Liver (tissue), 9 donors: Measurements from ENCODE around the gene DCAF16. TPM values are rescaled to one million over a fixed set of nuclear protein-coding genes. Genes with fewer than 3 reads are reported as not detected.

ENCODE experiments used
- DNase-seq: peaks from one replicate; pipeline ENCODE4 v3.0.0-alpha.2; 2017; ENCODE audit warnings: low spot score
- H3K27ac ChIP-seq, 2 donors: one replicate each; pipeline ENCODE4 v1.7.0; 2013; ENCODE audit warnings: inconsistent platforms in 2 of 2, low read length in 2 of 2, control low read depth in 1 of 2, low read depth in 1 of 2, mild to moderate bottlenecking in 1 of 2
- H3K27me3 ChIP-seq, 4 donors: one replicate each; pipeline versions ENCODE4 v1.6.1 to v1.7.0; 2013; ENCODE audit warnings: low read length in 3 of 4, inconsistent platforms in 1 of 4, mild to moderate bottlenecking in 1 of 4, moderate library complexity in 1 of 4; ENCODE audit not compliant: control insufficient read depth in 4 of 4, insufficient read depth in 4 of 4
- H3K36me3 ChIP-seq, 4 donors: one replicate each; pipeline versions ENCODE4 v1.6.1 to v1.7.0; 2013; ENCODE audit warnings: low read length in 3 of 4, mild to moderate bottlenecking in 3 of 4, low read depth in 1 of 4, moderate library complexity in 1 of 4; ENCODE audit not compliant: control insufficient read depth in 4 of 4, insufficient read depth in 3 of 4
- H3K4me1 ChIP-seq, 4 donors: one replicate each; pipeline versions ENCODE4 v1.6.1 to v1.7.0; 2013; ENCODE audit warnings: low read length in 3 of 4, mild to moderate bottlenecking in 3 of 4, moderate library complexity in 1 of 4; ENCODE audit not compliant: control insufficient read depth in 4 of 4, insufficient read depth in 4 of 4
- H3K4me3 ChIP-seq, 3 donors: one replicate each; pipeline versions ENCODE4 v1.6.1 to v1.7.0; 2013; ENCODE audit warnings: low read length in 3 of 3, control low read depth in 1 of 3, low read depth in 1 of 3, mild to moderate bottlenecking in 1 of 3
- H3K9ac ChIP-seq, 2 donors: one replicate each; pipeline ENCODE4 v1.7.0; 2013; ENCODE audit warnings: low read length in 2 of 2, mild to moderate bottlenecking in 2 of 2, moderate library complexity in 2 of 2, control low read depth in 1 of 2, low read depth in 1 of 2
- H3K9me3 ChIP-seq, 4 donors: one replicate each; pipeline versions ENCODE4 v1.6.1 to v1.7.0; 2013; ENCODE audit warnings: low read length in 3 of 4; ENCODE audit not compliant: control insufficient read depth in 4 of 4
- ATF3 ChIP-seq: IDR thresholded peaks from 2 replicates; pipeline ENCODE4 v1.6.1; 2016; ENCODE audit warnings: antibody characterized with exemption
- EGR1 ChIP-seq, 2 donors: IDR thresholded peaks; 2 replicates each; pipeline ENCODE4 v1.6.1; 2016 to 2018; ENCODE audit warnings: antibody characterized with exemption in 2 of 2, low read depth in 2 of 2
- FOXA1 ChIP-seq: IDR thresholded peaks from 2 replicates; pipeline ENCODE4 v1.6.1; 2016; ENCODE audit warnings: antibody characterized with exemption
- FOXA2 ChIP-seq: IDR thresholded peaks from 2 replicates; pipeline ENCODE4 v1.6.1; 2016; ENCODE audit warnings: antibody characterized with exemption
- GABPA ChIP-seq, 2 donors: IDR thresholded peaks in 1 of 2; conservative IDR thresholded peaks in 1 of 2; 2 replicates each; pipeline ENCODE4 v1.6.1; 2016; ENCODE audit warnings: antibody characterized with exemption in 2 of 2, mild to moderate bottlenecking in 1 of 2, moderate library complexity in 1 of 2
- HNF4A ChIP-seq, 2 donors: conservative IDR thresholded peaks; 2 replicates each; pipeline ENCODE4 v1.6.1; 2016; ENCODE audit warnings: antibody characterized with exemption in 2 of 2, mild to moderate bottlenecking in 2 of 2
- HNF4G ChIP-seq: IDR thresholded peaks from 2 replicates; pipeline ENCODE4 v1.6.1; 2016; ENCODE audit warnings: antibody characterized with exemption
- JUND ChIP-seq, 2 donors: IDR thresholded peaks; 2 replicates each; pipeline ENCODE4 v1.6.1; 2016; ENCODE audit warnings: antibody characterized with exemption in 2 of 2
- MAX ChIP-seq: IDR thresholded peaks from 2 replicates; pipeline ENCODE4 v1.6.1; 2016; ENCODE audit warnings: antibody characterized with exemption
- NR2F2 ChIP-seq: IDR thresholded peaks from 2 replicates; pipeline ENCODE4 v1.6.1; 2016; ENCODE audit warnings: antibody characterized with exemption
- RAD21 ChIP-seq, 2 donors: IDR thresholded peaks; 2 replicates each; pipeline ENCODE4 v1.6.1; 2016; ENCODE audit warnings: antibody characterized with exemption in 2 of 2, mild to moderate bottlenecking in 2 of 2
- REST ChIP-seq: IDR thresholded peaks from 2 replicates; pipeline ENCODE4 v1.6.1; 2016; ENCODE audit warnings: antibody characterized with exemption, mild to moderate bottlenecking
- RXRA ChIP-seq, 2 donors: IDR thresholded peaks; 2 replicates each; pipeline ENCODE4 v1.6.1; 2017 to 2018; ENCODE audit warnings: antibody characterized with exemption in 2 of 2, mild to moderate bottlenecking in 1 of 2
- SP1 ChIP-seq: IDR thresholded peaks from 2 replicates; pipeline ENCODE4 v1.6.1; 2018; ENCODE audit warnings: antibody characterized with exemption, mild to moderate bottlenecking
- TAF1 ChIP-seq: conservative IDR thresholded peaks from 2 replicates; pipeline ENCODE4 v1.6.1; 2016; ENCODE audit warnings: antibody characterized with exemption, mild to moderate bottlenecking
- YY1 ChIP-seq: IDR thresholded peaks from 2 replicates; pipeline ENCODE4 v1.6.1; 2016; ENCODE audit warnings: antibody characterized with exemption, mild to moderate bottlenecking
- ZBTB33 ChIP-seq: IDR thresholded peaks from 2 replicates; pipeline ENCODE4 v1.6.1; 2016; ENCODE audit warnings: antibody characterized with exemption
- WGBS: extraction: QIAGEN DNeasy Blood & Tissue Kit; methylation state at CpG from one replicate; pipeline ENCODE4 v1.1.7; 2013; 5-methylcytosine and 5-hydroxymethylcytosine counted together
- polyA plus RNA-seq, 2 donors: library from polyadenylated mRNA; stranded (reverse) in 1 of 2; unstranded in 1 of 2; fragments of 200-250 nt in 1 of 2; fragments of >200 nt in 1 of 2; fragmentation: Nextera tagmentation in 1 of 2; extraction: Ambion mirVana in 1 of 2; gene quantifications; one replicate each; pipeline versions ENCODE4 v1.2.1 to v1.2.3, GENCODE V29; 2013 to 2015
- total RNA-seq, 2 donors: library from RNA; depleted of rRNA; stranded (reverse); fragments of >200 nt; gene quantifications; one replicate each; pipeline ENCODE4 v1.2.3, GENCODE V29; 2014
- donor health status: healthy.
- donor health status: healthy.
- donor health status: healthy.
- donor health status: healthy.
- donor health status: healthy.

The DCAF16 gene
- total and polyA plus RNA-seq, 4 donors = 1.6 to 13.4 (median 5.0) TPM

GRCh38 chr4:17763931-17764330 is 46.6 kb downstream of the DCAF16 start:
- Histone ChIP-seq H3K27me3 (peaks cover 0 to 3% (median under 1%) of the 10 kb centered on the region in 4 donors), H3K9ac (no peak overlapping the region), H3K27ac (no peak overlapping the region), H3K4me3 (no peak overlapping the region), H3K4me1 (no peaks in the 10 kb centered on the region), H3K36me3 (no peaks in the 10 kb centered on the region), H3K9me3 (peaks cover 0 to 7% (median 0%) of the 10 kb centered on the region in 4 donors)
- TF ChIP-seq FOXA2 (no peak), JUND (IDR thresholded peaks at IDR 0.05) (no peak), NR2F2 (no peak), YY1 (no peak), ATF3 (no peak), REST (no peak), FOXA1 (no peak), GABPA (IDR thresholded peaks at IDR 0.05 in 1 of 2, conservative IDR thresholded peaks at IDR 0.05 in 1 of 2) (no peak), HNF4G (no peak), HNF4A (conservative IDR thresholded peaks at IDR 0.05) (no peak), ZBTB33 (no peak), EGR1 (IDR thresholded peaks at IDR 0.05; ENCODE audit: low read depth in 2 of 2) (no peak), MAX (no peak), SP1 (no peak), TAF1 (no peak), RAD21 (IDR thresholded peaks at IDR 0.05) (no peak), RXRA (IDR thresholded peaks at IDR 0.05) (no peak)
- DNase-seq = no peak
- 60% methylated on average over 5 of the region's 5 CpGs for WGBS

- Histone ChIP-seq H3K9me3 (peaks cover 0 to 7% (median 0%) of the 10 kb centered on the region in 4 donors), H3K4me3 (no peak overlapping the region), H3K9ac (no peak overlapping the region), H3K27ac (no peak overlapping the region), H3K36me3 (no peaks in the 10 kb centered on the region), H3K4me1 (no peaks in the 10 kb centered on the region), H3K27me3 (peaks cover 0 to 3% (median under 1%) of the 10 kb centered on the region in 4 donors)
- WGBS = 94% methylated on average over 3 of the region's 3 CpGs
- TF ChIP-seq RXRA (IDR thresholded peaks at IDR 0.05) = no peak
- DNase-seq = no peak
Observed at GRCh38 chr4:17763416-17763815, 47.1 kb downstream of the DCAF16 start.
